Measurements from ENCODE around the gene WNT3A.

The WNT3A gene

GRCh38 chr1:228033376-228033775, 26.6 kb downstream of the WNT3A start:
- DNase-seq, result no peak

GRCh38 chr1:228034954-228035837, 28.4 kb downstream of the WNT3A start:
- peak; percentile 46 for DNase-seq

- peak; percentile 35 for DNase-seq
Measured at GRCh38 chr1:228035844-228036243, 29.0 kb downstream of the WNT3A start.

- peak; percentile 48 for DNase-seq
Measured at GRCh38 chr1:228036701-228037231, 30.0 kb downstream of the WNT3A start.

- peak; percentile 57 for DNase-seq
Measured at GRCh38 chr1:228037401-228038386, 30.9 kb downstream of the WNT3A start.

GRCh38 chr1:228038387-228039005, 31.7 kb downstream of the WNT3A start:
- no peak for DNase-seq

- peak; percentile 47 for DNase-seq
Measured at GRCh38 chr1:228039006-228039903, 32.5 kb downstream of the WNT3A start.

- DNase-seq, result no peak
Measured at GRCh38 chr1:228039986-228040385, 33.2 kb downstream of the WNT3A start.

GRCh38 chr1:228041316-228041715, 34.5 kb downstream of the WNT3A start:
- no peak for DNase-seq

- DNase-seq, result no peak
Measured at GRCh38 chr1:228042508-228042907, 35.7 kb downstream of the WNT3A start.

GRCh38 chr1:228043281-228043848, 36.6 kb downstream of the WNT3A start:
- DNase-seq, result peak; percentile 69

GRCh38 chr1:228044961-228045360, 38.2 kb downstream of the WNT3A start:
- peak; percentile 69 for DNase-seq

- peak; percentile 56 for DNase-seq
Measured at GRCh38 chr1:228045405-228045804, 38.6 kb downstream of the WNT3A start.

GRCh38 chr1:228045871-228046270, 39.1 kb downstream of the WNT3A start:
- peak; percentile 54 for DNase-seq

GRCh38 chr1:228046421-228047182, 39.8 kb downstream of the WNT3A start:
- DNase-seq, result peak; percentile 38

- no peak for DNase-seq
Measured at GRCh38 chr1:228047183-228047466, 40.3 kb downstream of the WNT3A start.

GRCh38 chr1:228048120-228048519, 41.3 kb downstream of the WNT3A start:
- peak; percentile 46 for DNase-seq

GRCh38 chr1:228048659-228049298, 42.0 kb downstream of the WNT3A start:
- peak; percentile 50 for DNase-seq

GRCh38 chr1:228050571-228051231, 43.9 kb downstream of the WNT3A start:
- DNase-seq, result peak; percentile 40
